ENCODE data around the gene PLXNA4.

DNA sequence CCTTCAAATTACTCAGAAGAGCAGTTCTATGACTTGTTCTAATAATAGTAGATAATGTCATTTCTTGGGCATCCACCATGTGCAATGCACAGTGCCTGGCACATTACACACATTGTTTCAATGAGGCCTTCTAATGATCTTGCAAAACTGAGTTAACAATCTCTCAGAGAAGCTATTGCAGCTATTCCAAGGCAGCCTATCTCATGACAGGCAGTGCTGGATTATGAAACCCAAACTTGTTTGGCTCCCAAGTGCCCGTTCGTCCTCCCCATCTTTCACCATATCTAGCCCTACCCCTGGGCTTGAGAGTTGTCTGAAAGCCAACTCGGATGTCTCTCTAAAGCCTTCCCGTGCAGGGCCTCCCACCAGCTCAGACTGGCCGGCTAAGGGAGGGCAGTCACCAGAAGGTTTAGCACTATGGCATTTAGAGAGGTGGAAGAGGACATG is 405.1 kb downstream of the PLXNA4 start:
- TF ChIP-seq, protein P1, sequence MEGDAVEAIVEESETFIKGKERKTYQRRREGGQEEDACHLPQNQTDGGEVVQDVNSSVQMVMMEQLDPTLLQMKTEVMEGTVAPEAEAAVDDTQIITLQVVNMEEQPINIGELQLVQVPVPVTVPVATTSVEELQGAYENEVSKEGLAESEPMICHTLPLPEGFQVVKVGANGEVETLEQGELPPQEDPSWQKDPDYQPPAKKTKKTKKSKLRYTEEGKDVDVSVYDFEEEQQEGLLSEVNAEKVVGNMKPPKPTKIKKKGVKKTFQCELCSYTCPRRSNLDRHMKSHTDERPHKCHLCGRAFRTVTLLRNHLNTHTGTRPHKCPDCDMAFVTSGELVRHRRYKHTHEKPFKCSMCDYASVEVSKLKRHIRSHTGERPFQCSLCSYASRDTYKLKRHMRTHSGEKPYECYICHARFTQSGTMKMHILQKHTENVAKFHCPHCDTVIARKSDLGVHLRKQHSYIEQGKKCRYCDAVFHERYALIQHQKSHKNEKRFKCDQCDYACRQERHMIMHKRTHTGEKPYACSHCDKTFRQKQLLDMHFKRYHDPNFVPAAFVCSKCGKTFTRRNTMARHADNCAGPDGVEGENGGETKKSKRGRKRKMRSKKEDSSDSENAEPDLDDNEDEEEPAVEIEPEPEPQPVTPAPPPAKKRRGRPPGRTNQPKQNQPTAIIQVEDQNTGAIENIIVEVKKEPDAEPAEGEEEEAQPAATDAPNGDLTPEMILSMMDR (IDR thresholded peaks at IDR 0.05), result no peak
- no peak for TF ChIP-seq POLR2A (IDR thresholded peaks at IDR 0.05)
- TF ChIP-seq POLR2AphosphoS5 (IDR thresholded peaks at IDR 0.05), result no peak
